OCI-LY7 (cell line): ENCODE measurements around the gene SPESP1. TPM values are rescaled to one million over a fixed set of nuclear protein-coding genes. Genes with fewer than 3 reads are reported as not detected.

Experiments used
- BruUV-seq: library from RNA; stranded (reverse); fragments of 400-500 nt; replicated peaks from 2 replicates; lab custom pipeline; 2021; lab: Mats Ljungman, UMichigan
- CTCF ChIA-PET: fragments of 300-600 bp; sonication (Branson Sonifier 250); formaldehyde crosslinking; loops from one replicate; lab custom pipeline; 2022; ENCODE audit warnings: antibody characterized with exemption; ENCODE audit not compliant: unreplicated experiment; lab: Charles Lee
- POLR2A ChIA-PET: fragments of 300-600 bp; sonication (Branson Sonifier 250); formaldehyde crosslinking; loops from one replicate; lab custom pipeline; 2022; ENCODE audit warnings: antibody characterized with exemption; lab: Charles Lee
- DNase-seq: peaks from one replicate; pipeline ENCODE4 v3.0.0-alpha.2; 2015; ENCODE audit warnings: low spot score
- H2AFZ ChIP-seq: fragments of 200-600 bp; sonication (generic), shearing (Covaris generic); 2 replicates; pipeline ENCODE4 v1.6.1; 2014; ENCODE audit warnings: mild to moderate bottlenecking, antibody characterized with exemption, low read length, moderate library complexity
- H3K27ac ChIP-seq: fragments of 200-600 bp; sonication (generic); 2 replicates; pipeline ENCODE4 v1.5.1; 2014; ENCODE audit warnings: mixed run types, low read depth, mild to moderate bottlenecking, moderate library complexity, low read length, inconsistent platforms; ENCODE audit not compliant: poor library complexity, severe bottlenecking
- H3K36me3 ChIP-seq: fragments of 200-600 bp; sonication (generic); 2 replicates; pipeline ENCODE4 v1.6.1; 2014; ENCODE audit warnings: mild to moderate bottlenecking, antibody characterized with exemption, low read length, moderate library complexity, mixed read lengths; ENCODE audit not compliant: insufficient read depth
- H3K4me1 ChIP-seq: fragments of 200-600 bp; sonication (generic); 2 replicates; pipeline ENCODE4 v1.5.1; 2014; ENCODE audit warnings: mild to moderate bottlenecking, low read length; ENCODE audit not compliant: insufficient read depth, poor library complexity, severe bottlenecking
- H3K4me2 ChIP-seq: fragments of 200-600 bp; sonication (generic); 2 replicates; pipeline ENCODE4 v1.6.1; 2014; ENCODE audit warnings: mild to moderate bottlenecking, low read length
- H3K4me3 ChIP-seq: fragments of 200-600 bp; sonication (generic); 2 replicates; pipeline ENCODE4 v1.5.1; 2014; ENCODE audit warnings: mild to moderate bottlenecking, low read depth, low read length; ENCODE audit not compliant: poor library complexity, severe bottlenecking
- H3K79me2 ChIP-seq: fragments of 200-600 bp; sonication (generic); 2 replicates; pipeline ENCODE4 v1.6.1; 2016; ENCODE audit warnings: low read depth, mild to moderate bottlenecking, low read length, moderate library complexity, mixed read lengths; ENCODE audit not compliant: insufficient read depth
- H3K9me2 ChIP-seq: fragments of 200-600 bp; sonication (generic); 2 replicates; pipeline ENCODE4 v1.6.1; 2016; ENCODE audit warnings: mild to moderate bottlenecking, low read length, mixed read lengths; ENCODE audit not compliant: insufficient read depth
- H3K9me3 ChIP-seq: fragments of 200-600 bp; sonication (generic); 2 replicates; pipeline ENCODE4 v1.6.1; 2014; ENCODE audit warnings: mild to moderate bottlenecking, mixed run types, low read length, mixed read lengths
- H4K20me1 ChIP-seq: fragments of 200-600 bp; sonication (generic); 2 replicates; pipeline ENCODE4 v1.6.1; 2014; ENCODE audit warnings: mild to moderate bottlenecking, antibody characterized with exemption, low read length, moderate library complexity, mixed read lengths; ENCODE audit not compliant: insufficient read depth
- EZH2phosphoT487 ChIP-seq: fragments of 200-600 bp; sonication (generic); IDR thresholded peaks from 2 replicates; pipeline ENCODE4 v1.6.1; 2018; ENCODE audit warnings: low read depth, borderline replicate concordance, mild to moderate bottlenecking, mixed run types, antibody characterized with exemption, low read length, moderate library complexity, mixed read lengths
- intact Hi-C: fragments of 100-400 bp; cut with micrococcal nuclease; formaldehyde crosslinking; loops from one replicate; pipeline ENCODE4 v1.10.0; 2022; ENCODE audit not compliant: unreplicated experiment
- total RNA-seq, 2 experiments: library from RNA; depleted of rRNA in 1 of 2; stranded (reverse); fragments of >200 nt in 1 of 2; shearing (Covaris generic) in 1 of 2; gene quantifications; 2 replicates each; pipeline ENCODE4 v1.2.3, GENCODE V29; 2014 to 2022
- TF ChIP-seq, protein P1 (sequence below): fragments of 200-600 bp; sonication (generic); conservative IDR thresholded peaks from 2 replicates; pipeline ENCODE4 v1.5.1; 2014; ENCODE audit warnings: mild to moderate bottlenecking, antibody characterized with exemption, low read length, moderate library complexity, mixed read lengths

SPESP1 gene
- total RNA-seq, 2 experiments from 2014 or later = not detected

DNA sequence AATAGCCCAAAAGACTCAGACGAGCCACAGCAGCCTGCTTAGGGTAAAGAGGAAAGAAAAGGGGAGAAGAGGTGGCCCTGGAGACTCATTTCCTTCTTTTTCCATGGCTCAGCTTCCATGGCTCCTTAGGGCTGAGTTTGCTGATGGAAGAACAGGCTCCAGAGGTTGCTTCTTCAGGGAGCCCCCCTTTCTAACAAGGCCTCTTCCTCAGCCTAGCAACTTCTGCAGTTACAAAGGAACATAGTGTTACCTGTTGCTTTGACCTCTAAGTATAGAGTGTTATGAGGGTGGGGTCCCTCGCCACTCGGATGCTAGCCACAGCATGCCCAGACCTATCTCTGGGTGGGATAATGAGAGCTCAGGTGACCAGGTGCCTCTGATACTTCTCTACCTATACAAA, 43.2 kb upstream of the SPESP1 start:
- H3K9me3 ChIP-seq = no peaks in the 10 kb centered on the region
- no TSS peak for BruUV-seq
- no peak overlapping the region for H2AFZ ChIP-seq
- no peak overlapping the region for H3K4me2 ChIP-seq
- H3K9me2 ChIP-seq = no peaks in the 10 kb centered on the region
- no peak overlapping the region for H3K4me3 ChIP-seq
- H3K4me1 ChIP-seq = no peaks in the 10 kb centered on the region
- DNase-seq = no peak
- no peak for TF ChIP-seq EZH2phosphoT487
- TF ChIP-seq, protein P1, sequence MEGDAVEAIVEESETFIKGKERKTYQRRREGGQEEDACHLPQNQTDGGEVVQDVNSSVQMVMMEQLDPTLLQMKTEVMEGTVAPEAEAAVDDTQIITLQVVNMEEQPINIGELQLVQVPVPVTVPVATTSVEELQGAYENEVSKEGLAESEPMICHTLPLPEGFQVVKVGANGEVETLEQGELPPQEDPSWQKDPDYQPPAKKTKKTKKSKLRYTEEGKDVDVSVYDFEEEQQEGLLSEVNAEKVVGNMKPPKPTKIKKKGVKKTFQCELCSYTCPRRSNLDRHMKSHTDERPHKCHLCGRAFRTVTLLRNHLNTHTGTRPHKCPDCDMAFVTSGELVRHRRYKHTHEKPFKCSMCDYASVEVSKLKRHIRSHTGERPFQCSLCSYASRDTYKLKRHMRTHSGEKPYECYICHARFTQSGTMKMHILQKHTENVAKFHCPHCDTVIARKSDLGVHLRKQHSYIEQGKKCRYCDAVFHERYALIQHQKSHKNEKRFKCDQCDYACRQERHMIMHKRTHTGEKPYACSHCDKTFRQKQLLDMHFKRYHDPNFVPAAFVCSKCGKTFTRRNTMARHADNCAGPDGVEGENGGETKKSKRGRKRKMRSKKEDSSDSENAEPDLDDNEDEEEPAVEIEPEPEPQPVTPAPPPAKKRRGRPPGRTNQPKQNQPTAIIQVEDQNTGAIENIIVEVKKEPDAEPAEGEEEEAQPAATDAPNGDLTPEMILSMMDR = no peak
- ChIA-PET CTCF (no interaction called here), POLR2A (interaction anchor here (0.5 kb wide), 1 partner anchor 10 kb away, joined by 3 read pairs; no protein-coding TSS in a partner anchor)
- intact Hi-C loops = no loop called here
- H3K27ac ChIP-seq = no peak overlapping the region
- no peaks in the 10 kb centered on the region for H3K79me2 ChIP-seq
- H3K36me3 ChIP-seq = no peaks in the 10 kb centered on the region
- no peaks in the 10 kb centered on the region for H4K20me1 ChIP-seq

- H4K20me1 ChIP-seq = no peaks in the 10 kb centered on the region
- intact Hi-C loops = no loop called here
- TF ChIP-seq, protein P1 = no peak
- no peak for TF ChIP-seq EZH2phosphoT487
- POLR2A ChIA-PET = no interaction called here
- H3K4me1 ChIP-seq = no peaks in the 10 kb centered on the region
- no peaks in the 10 kb centered on the region for H3K36me3 ChIP-seq
- H2AFZ ChIP-seq = no peak overlapping the region
- no TSS peak for BruUV-seq
- H3K9me3 ChIP-seq = no peaks in the 10 kb centered on the region
- H3K27ac ChIP-seq = no peak overlapping the region
- no peak overlapping the region for H3K4me2 ChIP-seq
- no peaks in the 10 kb centered on the region for H3K9me2 ChIP-seq
- no peak overlapping the region for H3K4me3 ChIP-seq
- DNase-seq = no peak
- H3K79me2 ChIP-seq = no peaks in the 10 kb centered on the region
- CTCF ChIA-PET = no interaction called here
Observed at GRCh38 chr15:68887819-68888218, 42.5 kb upstream of the SPESP1 start.

- DNase-seq = no peak
- ChIA-PET POLR2A (no interaction called here), CTCF (no interaction called here)
- no peak for TF ChIP-seq EZH2phosphoT487
- TF ChIP-seq, protein P1 = no peak
- Histone ChIP-seq H3K36me3 (no peaks in the 10 kb centered on the region), H3K27ac (no peak overlapping the region), H4K20me1 (no peaks in the 10 kb centered on the region), H3K79me2 (no peaks in the 10 kb centered on the region), H3K9me3 (no peaks in the 10 kb centered on the region), H3K4me3 (no peak overlapping the region), H3K4me2 (no peak overlapping the region), H3K9me2 (no peaks in the 10 kb centered on the region), H3K4me1 (no peaks in the 10 kb centered on the region), H2AFZ (no peak overlapping the region)
- no TSS peak for BruUV-seq
- intact Hi-C loops = no loop called here
Observed at GRCh38 chr15:68888419-68888818, 41.9 kb upstream of the SPESP1 start.
